C4-2B (cell line): Measurements from ENCODE around the gene STX17.
"Not testable (repeated sequence)": the region's sequence is repeated elsewhere in the genome, so short reads cannot be mapped to it uniquely, and the experiment has no call there.

Experiments
- CTCF ChIP-seq: fragments of 450-650 bp; conservative IDR thresholded peaks from 2 replicates; pipeline ENCODE4 v1.5.1; 2017; ENCODE audit warnings: mild to moderate bottlenecking
- ZFX ChIP-seq: fragments of 450-650 bp; IDR thresholded peaks from 2 replicates; pipeline ENCODE4 v1.6.1; 2017

GRCh38 chr9:99990508-99990907 lies 84.1 kb downstream of the STX17 start:
- not testable (repeated sequence) for TF ChIP-seq CTCF, ZFX
